CD4-positive, alpha-beta T cell treated with Interleukin-6 for 4 hours (primary cell): ENCODE measurements around the gene DEFB119.
"Not testable (repeated sequence)": the region's sequence is repeated elsewhere in the genome, so short reads cannot be mapped to it uniquely, and the experiment has no call there.

Experiments
- DNase-seq: peaks from one replicate; pipeline ENCODE4 v3.0.0-alpha.2; 2020; ENCODE audit warnings: mixed read lengths

DEFB119 gene

DNA sequence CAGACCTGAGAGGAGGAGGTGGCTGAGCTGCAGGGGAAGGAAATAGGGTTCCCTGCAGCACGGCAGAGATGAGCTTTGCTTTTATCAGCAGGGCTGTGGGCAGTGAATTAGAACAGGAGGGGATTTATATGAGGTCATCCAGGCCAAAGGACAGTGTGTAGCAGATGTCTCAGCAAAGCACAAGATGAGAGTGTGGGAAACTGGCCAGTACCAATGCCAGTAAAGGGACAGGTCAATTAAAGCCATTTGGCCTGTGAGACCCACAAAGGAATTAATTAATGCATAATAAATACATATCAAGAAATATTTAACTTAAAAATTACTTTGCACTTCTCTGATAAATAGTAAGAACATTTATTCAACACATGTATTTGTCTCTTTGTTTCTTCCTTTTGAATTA is at the start of gene DEFB119:
TSS of gene DEFB119 (minus strand) at position 101 of the 400 bp plus-strand sequence. CDS start 107 bp downstream, outside the sequence.
- no peak for DNase-seq

GRCh38 chr20:31430568-31431115 is 40.3 kb upstream of the DEFB119 start:
- no peak for DNase-seq

GRCh38 chr20:31427576-31427975 is 37.2 kb upstream of the DEFB119 start:
- not testable (repeated sequence) for DNase-seq

DNA sequence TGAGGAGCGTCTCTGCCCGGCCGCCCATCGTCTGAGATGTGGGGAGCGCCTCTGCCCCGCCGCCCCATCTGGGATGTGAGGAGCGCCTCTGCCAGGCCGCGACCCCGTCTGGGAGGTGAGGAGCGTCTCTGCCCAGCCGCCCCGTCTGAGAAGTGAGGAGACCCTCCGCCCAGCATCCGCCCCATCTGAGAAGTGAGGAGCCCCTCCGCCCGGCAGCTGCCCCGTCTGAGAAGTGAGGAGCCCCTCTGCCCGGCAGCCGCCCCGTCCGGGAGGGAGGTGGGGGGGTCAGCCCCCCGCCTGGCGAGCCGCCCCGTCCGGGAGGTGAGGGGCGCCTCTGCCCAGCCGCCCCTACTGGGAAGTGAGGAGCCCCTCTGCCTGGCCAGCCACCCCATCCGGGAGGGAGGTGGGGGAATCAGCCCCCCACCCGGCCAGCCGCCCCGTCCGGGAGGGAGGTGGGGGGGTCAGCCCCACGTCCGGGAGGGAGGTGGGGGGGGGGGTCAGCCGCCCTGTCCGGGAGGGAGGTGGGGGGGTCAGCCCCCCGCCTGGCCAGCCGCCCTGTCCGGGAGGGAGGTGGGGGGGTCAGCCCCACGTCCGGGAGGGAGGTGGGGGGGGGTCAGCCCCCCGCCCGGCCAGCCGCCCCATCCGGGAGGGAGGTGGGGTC is 36.6 kb upstream of the DEFB119 start:
- not testable (repeated sequence) for DNase-seq

GRCh38 chr20:31425797-31426196 is 35.4 kb upstream of the DEFB119 start:
- no peak for DNase-seq

DNA sequence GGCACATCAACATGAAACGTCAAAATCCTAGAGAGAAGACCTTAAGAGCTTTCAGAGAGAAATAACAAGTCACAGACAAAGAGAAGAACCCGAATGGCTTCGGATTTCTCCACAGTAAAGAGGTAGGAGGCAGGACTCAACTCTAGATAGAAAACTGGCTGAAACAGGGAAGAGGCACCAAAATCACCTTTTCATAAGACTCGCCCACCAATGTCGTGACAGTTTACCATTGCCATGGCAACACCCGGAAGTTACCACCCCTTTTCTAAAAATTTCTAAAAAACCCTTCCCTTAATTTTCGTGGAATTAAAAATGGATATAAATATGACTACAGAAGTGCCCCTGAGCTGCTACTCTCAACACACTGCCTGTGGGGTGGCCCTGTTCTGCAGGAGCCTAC is 27.9 kb upstream of the DEFB119 start:
- no peak for DNase-seq

- DNase-seq: no peak
Observed at GRCh38 chr20:31415653-31416052, 25.3 kb upstream of the DEFB119 start.

DNA sequence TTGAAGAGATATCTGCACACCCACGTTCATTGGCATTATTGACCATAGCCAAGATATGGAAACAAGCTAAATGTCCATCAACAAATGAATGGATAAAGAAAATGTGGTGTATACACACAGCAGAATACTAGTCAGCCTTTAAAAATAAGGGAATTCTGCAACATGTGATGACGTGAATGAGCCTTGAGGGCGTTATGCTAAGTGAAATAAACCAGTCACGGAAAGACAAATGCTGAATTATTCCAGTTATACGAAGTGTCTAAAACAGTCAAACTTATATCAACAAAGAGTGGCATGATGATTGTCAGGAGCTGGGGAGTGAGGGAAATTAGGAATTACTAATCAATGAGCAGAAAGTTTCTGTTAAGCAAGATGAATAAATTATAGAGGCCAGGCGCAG is 24.0 kb upstream of the DEFB119 start:
- no peak for DNase-seq

DNA sequence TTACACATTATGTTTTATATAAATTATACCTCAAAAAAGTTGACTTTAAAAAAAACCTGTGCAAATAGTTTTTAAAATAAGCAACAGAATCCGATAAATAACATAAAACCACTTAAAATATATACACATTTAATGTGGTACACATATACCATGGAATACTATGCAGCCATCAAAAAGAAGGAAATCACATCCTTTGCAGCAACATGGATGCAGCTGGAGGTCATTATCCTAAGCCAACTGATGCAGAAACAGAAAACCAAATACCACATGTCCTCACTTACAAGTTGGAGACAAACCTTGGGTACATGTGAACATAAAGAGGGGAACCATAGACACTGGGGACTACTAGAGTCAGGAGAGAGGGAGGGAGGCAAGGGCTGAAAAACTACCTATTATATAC is 19.6 kb upstream of the DEFB119 start:
- DNase-seq: no peak

GRCh38 chr20:31406115-31406514 is 15.7 kb upstream of the DEFB119 start, which contains the start of gene DEFB121:
TSS of gene DEFB121 (minus strand) at chr20:31406215. CDS start at chr20:31406152, 63 bp downstream.
- no peak for DNase-seq

GRCh38 chr20:31403886-31404285 is 13.5 kb upstream of the DEFB119 start:
- no peak for DNase-seq

DNA sequence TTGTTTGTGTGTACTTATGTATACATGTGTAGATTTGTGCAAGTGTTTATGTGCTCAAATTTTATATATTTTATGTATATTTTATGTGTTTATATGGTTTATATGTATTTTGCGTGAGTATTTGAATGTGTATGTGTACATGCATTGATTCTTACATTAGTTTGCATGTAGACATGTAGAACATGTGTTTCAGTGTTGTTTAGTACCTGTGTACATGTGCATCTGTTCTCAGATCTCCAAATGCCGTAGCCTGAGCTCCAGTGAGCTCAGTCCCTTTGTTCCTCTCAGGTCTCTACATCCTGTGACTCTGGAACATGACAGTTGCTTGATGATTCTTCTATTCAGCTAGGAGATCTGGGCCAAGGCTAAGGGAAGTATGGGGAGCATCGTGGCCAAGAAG is 4.5 kb upstream of the DEFB119 start:
- DNase-seq: no peak

- DNase-seq: no peak
Observed at GRCh38 chr20:31392836-31393235, 2.4 kb upstream of the DEFB119 start.

- no peak for DNase-seq
Observed at GRCh38 chr20:31374346-31374745, 16.0 kb downstream of the DEFB119 start.

- no peak for DNase-seq
Observed at GRCh38 chr20:31368301-31368700, 22.1 kb downstream of the DEFB119 start, which contains the start of gene DEFB118. TSS of gene DEFB118 (plus strand) at chr20:31368601. CDS start at chr20:31368651, 50 bp downstream.

DNA sequence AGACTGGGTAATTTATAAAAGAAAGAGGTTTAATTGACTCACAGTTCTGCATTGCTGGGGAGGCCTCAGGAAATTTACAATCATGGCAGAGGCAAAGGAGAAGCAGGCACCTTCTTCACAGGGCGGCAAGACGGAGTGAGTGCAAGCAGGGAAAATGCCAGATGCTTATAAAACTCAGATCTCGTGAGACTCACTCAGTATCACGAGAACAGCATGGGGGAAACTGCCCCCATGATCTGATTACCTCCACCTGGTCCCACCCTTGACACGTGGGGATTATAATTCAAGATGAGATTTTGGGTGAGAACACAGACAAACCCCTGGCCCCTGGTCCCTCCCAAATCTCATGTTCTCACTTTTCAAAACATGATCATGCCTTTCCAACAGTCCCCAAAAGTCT is 26.1 kb downstream of the DEFB119 start:
- DNase-seq: not testable (repeated sequence)

DNA sequence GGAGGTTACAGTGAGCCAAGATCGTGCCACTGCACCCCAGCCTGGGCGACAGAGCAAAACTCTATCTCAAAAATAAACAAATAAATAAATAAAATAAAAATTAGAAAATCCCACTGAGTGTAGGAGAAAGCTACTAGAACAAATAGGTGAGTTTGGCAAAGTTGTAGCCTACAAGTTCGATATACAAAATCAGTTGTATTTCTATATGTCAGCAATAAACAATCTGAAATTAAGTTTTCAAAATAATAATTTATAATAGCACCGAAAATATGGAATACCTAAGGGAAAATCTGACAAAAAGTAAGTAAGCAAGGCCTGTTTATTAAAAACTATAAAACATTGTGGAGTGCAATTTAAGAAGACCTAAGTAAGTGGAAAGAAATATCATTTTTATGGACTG is 27.1 kb downstream of the DEFB119 start:
- DNase-seq: no peak

DNA sequence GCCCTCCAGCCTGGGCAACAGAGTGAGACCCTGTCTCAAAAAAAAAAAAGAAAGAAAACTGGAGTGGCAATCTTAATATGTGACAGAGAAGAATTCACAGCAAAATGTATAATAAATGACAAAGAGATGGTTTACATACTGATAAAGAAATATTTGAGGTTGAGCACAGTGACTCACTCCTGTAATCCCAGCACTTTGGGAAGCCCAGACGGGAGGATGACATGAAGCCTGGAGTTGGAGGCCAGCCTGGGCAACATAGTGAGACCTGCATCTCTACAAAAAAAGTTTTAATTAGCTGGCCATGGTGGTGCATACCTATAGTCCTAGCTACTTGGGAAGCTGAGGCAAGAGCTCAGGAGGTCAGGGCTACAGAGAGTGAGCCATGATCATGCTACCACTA is 34.4 kb downstream of the DEFB119 start:
- no peak for DNase-seq

- no peak for DNase-seq
Observed at GRCh38 chr20:31341470-31341869, 48.9 kb downstream of the DEFB119 start.

DNA sequence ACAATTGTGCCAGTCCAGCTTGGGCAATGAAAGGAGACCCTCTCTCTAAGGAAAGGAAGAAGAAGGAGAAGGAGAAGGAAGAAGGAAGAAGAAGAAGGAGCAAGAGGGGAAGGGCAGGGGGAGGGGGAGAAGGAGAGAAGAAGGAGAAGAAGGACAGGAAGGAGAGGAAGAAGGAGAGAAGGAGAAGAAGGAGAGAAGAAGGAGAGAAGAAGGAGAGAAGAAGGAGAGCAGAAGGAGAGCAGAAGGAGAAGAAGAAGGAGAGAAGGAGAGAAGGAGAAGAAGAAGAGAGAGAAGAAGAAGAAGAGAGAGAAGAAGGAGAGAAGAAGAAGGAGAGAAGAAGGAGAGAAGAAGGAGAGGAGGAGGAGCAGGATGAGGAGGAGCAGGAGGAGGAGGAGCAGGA is 59.5 kb downstream of the DEFB119 start:
- DNase-seq: no peak
